RPMI8226 (cell line): ENCODE data around the gene EML6.
A peak's percentile ranks its signal among the peaks of the same experiment; 100 is the strongest.

Experiments
- DNase-seq: peaks from one replicate; pipeline ENCODE4 v3.0.0-alpha.2; 2015

EML6 gene

GRCh38 chr2:55012672-55013484 lies 289.4 kb downstream of the EML6 start:
- no peak for DNase-seq

- DNase-seq, result no peak
Observed at GRCh38 chr2:55013936-55014335, 290.5 kb downstream of the EML6 start.

- peak; percentile 58 for DNase-seq
Observed at GRCh38 chr2:55014962-55015939, 291.8 kb downstream of the EML6 start.

GRCh38 chr2:55017428-55017827 lies 294.0 kb downstream of the EML6 start:
- no peak for DNase-seq

GRCh38 chr2:55017880-55018279 lies 294.4 kb downstream of the EML6 start:
- no peak for DNase-seq

- no peak for DNase-seq
Observed at GRCh38 chr2:55018619-55019018, 295.2 kb downstream of the EML6 start.

GRCh38 chr2:55019526-55020258 lies 296.2 kb downstream of the EML6 start:
- DNase-seq, result no peak
